HepG2 (cell line): ENCODE measurements around the gene RYK. TPM values are rescaled to one million over a fixed set of nuclear protein-coding genes. Genes with fewer than 3 reads are reported as not detected.

Experiments
- ATAC-seq: fragments of 200-7000 bp; cut with Tn5 transposase; 3 replicates; pipeline ENCODE4 v1.9.1; 2020; ENCODE audit warnings: mild to moderate bottlenecking, moderate library complexity
- BruUV-seq: library from RNA; stranded (reverse); fragments of 400-500 nt; replicated peaks from 2 replicates; lab custom pipeline; 2021; lab: Mats Ljungman, UMichigan
- CTCF ChIA-PET: fragments of 300-600 bp; formaldehyde crosslinking; extraction: SDS; loops from one replicate; lab custom pipeline; 2021; ENCODE audit warnings: low total read pairs, inconsistent platforms, low intra/inter-chr PET ratio; lab: Yijun Ruan, JAX
- POLR2A ChIA-PET: fragments of 350-600 bp; sonication (Branson Sonifier 250); formaldehyde crosslinking; loops from one replicate; lab custom pipeline; 2020; ENCODE audit warnings: antibody characterized with exemption, inconsistent platforms; lab: Yijun Ruan, JAX
- DNase-seq: peaks from one replicate; pipeline ENCODE4 v3.0.0-alpha.2; 2015; ENCODE audit warnings: low spot score
- FAIRE-seq: peaks from 3 replicates; lab custom pipeline; 2011; peaks lifted over from hg19 to GRCh38; lab: Jason Lieb, UNC
- H2AFZ ChIP-seq: one replicate; pipeline ENCODE4 v1.6.1; 2011; ENCODE audit warnings: low read length, inconsistent platforms
- H3K27ac ChIP-seq: fragments of 300-600 bp; 3 replicates; pipeline ENCODE4 v1.8.0; 2011; ENCODE audit warnings: mixed run types, mild to moderate bottlenecking, mixed read lengths, low read length, inconsistent platforms; ENCODE audit not compliant: insufficient read depth; ENCODE audit errors: extremely low read length
- H3K27me3 ChIP-seq, 2 experiments: fragments of 200-600 bp in 1 of 2; 2 replicates in 1 of 2; 3 replicates in 1 of 2; pipeline versions ENCODE4 v1.6.0 to v1.8.0; 2011; ENCODE audit warnings: low read length in 2 of 2, mild to moderate bottlenecking in 2 of 2, moderate library complexity in 2 of 2, inconsistent platforms in 1 of 2; ENCODE audit not compliant: insufficient read depth in 2 of 2, control insufficient read depth in 1 of 2
- H3K36me3 ChIP-seq, 2 experiments: fragments of 200-600 bp in 1 of 2; replicated peaks in 1 of 2; 2 replicates in 1 of 2; 3 replicates in 1 of 2; pipeline versions ENCODE4 v1.5.1 to v1.8.0; 2011; ENCODE audit warnings: low read length in 2 of 2, inconsistent platforms in 1 of 2; ENCODE audit not compliant: insufficient read depth in 2 of 2, control insufficient read depth in 1 of 2
- H3K4me1 ChIP-seq: 2 replicates; pipeline ENCODE4 v1.5.1; 2012; ENCODE audit warnings: low read length, inconsistent platforms; ENCODE audit not compliant: insufficient read depth
- H3K4me2 ChIP-seq: 2 replicates; pipeline ENCODE4 v1.6.0; 2011; ENCODE audit warnings: low read depth, low read length, inconsistent platforms
- H3K4me3 ChIP-seq, 3 experiments: fragments of 200-600 bp in 1 of 3; sonication (generic), shearing (Covaris generic) in 1 of 3; replicated peaks in 1 of 3; 2 replicates each; pipeline ENCODE4 v1.5.1; 2011 to 2016; ENCODE audit warnings: low read length in 3 of 3, inconsistent platforms in 2 of 3, low read depth in 2 of 3, mild to moderate bottlenecking in 2 of 3, control low read depth in 1 of 3, mixed read lengths in 1 of 3; ENCODE audit not compliant: insufficient read depth in 1 of 3
- H3K79me2 ChIP-seq: one replicate; pipeline ENCODE4 v1.6.1; 2011; ENCODE audit warnings: low read length, inconsistent platforms; ENCODE audit not compliant: insufficient read depth
- H3K9ac ChIP-seq: 2 replicates; pipeline ENCODE4 v1.6.0; 2011; ENCODE audit warnings: mild to moderate bottlenecking, low read depth, low read length, inconsistent platforms; ENCODE audit not compliant: insufficient read depth
- H3K9me3 ChIP-seq: 2 replicates; pipeline ENCODE4 v1.5.1; 2012; ENCODE audit warnings: mild to moderate bottlenecking, low read length
- H4K20me1 ChIP-seq: 2 replicates; pipeline ENCODE4 v1.6.0; 2011; ENCODE audit warnings: inconsistent platforms, mild to moderate bottlenecking, low read length, moderate library complexity; ENCODE audit not compliant: insufficient read depth
- AGO2 ChIP-seq: fragments of 200-400 bp; formaldehyde crosslinking; optimal IDR thresholded peaks from 2 replicates; pipeline ENCODE3; 2017; ENCODE audit warnings: mild to moderate bottlenecking, low read depth, low read length, moderate library complexity
- HNRNPLL ChIP-seq: fragments of 200-400 bp; formaldehyde crosslinking; IDR thresholded peaks from 2 replicates; pipeline ENCODE4 v1.6.1; 2017; ENCODE audit warnings: mild to moderate bottlenecking, low read depth, low read length; ENCODE audit not compliant: poor library complexity, severe bottlenecking
- IKZF4 ChIP-seq: sonication (generic); formaldehyde crosslinking; IDR thresholded peaks from 2 replicates; pipeline ENCODE4 v1.5.1; 2020; ENCODE audit warnings: borderline replicate concordance, mild to moderate bottlenecking, low read depth, missing genetic modification reagents; ENCODE audit errors: not compliant biosample characterization
- PRMT3 ChIP-seq: sonication (generic); formaldehyde crosslinking; IDR thresholded peaks from 2 replicates; pipeline ENCODE4 v1.8.1; 2022; ENCODE audit warnings: low read depth, mild to moderate bottlenecking, moderate library complexity, missing genetic modification reagents, borderline replicate concordance
- WIZ ChIP-seq: sonication (generic); formaldehyde crosslinking; IDR thresholded peaks from 2 replicates; pipeline ENCODE4 v1.5.1; 2020; ENCODE audit warnings: mild to moderate bottlenecking, missing genetic modification reagents
- in situ Hi-C: cut with HindIII; loops from 2 replicates; pipeline ENCODE4 v1.10.0; 2017; ENCODE audit warnings: low pct_unique_long_range_greater_than_20kb; ENCODE audit not compliant: extremely low pct_ligation_motif_present
- intact Hi-C: fragments of 100-400 bp; cut with micrococcal nuclease; formaldehyde crosslinking; loops from one replicate; pipeline ENCODE4 v1.10.0; 2022; ENCODE audit not compliant: unreplicated experiment
- polyA plus RNA-seq, 8 experiments: library from polyadenylated mRNA; depleted of rRNA in 3 of 8; stranded (reverse) in 7 of 8; unstranded in 1 of 8; fragments of >200 nt; fragmentation: Illumina TruSeq in 4 of 8; extraction: Trizol in 4 of 8; gene quantifications; 2 replicates each; pipeline versions ENCODE4 v1.2.1 to v1.2.3, GENCODE V29; 2011 to 2016; ENCODE audit warnings: low read depth in 4 of 8, missing spikeins in 1 of 8, mixed read lengths in 1 of 8; ENCODE audit not compliant: insufficient read depth in 1 of 8
- total RNA-seq, 5 experiments: library from RNA; depleted of rRNA; stranded (reverse); fragments of >200 nt; fragmentation: Illumina TruSeq; extraction: Trizol; gene quantifications; 2 replicates each; pipeline ENCODE4 v1.2.3, GENCODE V29; 2016; ENCODE audit warnings: low read depth in 1 of 5
- TF ChIP-seq, protein P1 (sequence below): sonication (generic); formaldehyde crosslinking; IDR thresholded peaks from 2 replicates; pipeline ENCODE4 v1.4.0; 2020; ENCODE audit warnings: missing genetic modification reagents

RYK gene
- total and polyA plus RNA-seq, 2 of the 13 experiments (the other 11 are each of a cell fraction or from before 2014, with no cell fraction given), result 35.0 to 66.2 TPM

DNA sequence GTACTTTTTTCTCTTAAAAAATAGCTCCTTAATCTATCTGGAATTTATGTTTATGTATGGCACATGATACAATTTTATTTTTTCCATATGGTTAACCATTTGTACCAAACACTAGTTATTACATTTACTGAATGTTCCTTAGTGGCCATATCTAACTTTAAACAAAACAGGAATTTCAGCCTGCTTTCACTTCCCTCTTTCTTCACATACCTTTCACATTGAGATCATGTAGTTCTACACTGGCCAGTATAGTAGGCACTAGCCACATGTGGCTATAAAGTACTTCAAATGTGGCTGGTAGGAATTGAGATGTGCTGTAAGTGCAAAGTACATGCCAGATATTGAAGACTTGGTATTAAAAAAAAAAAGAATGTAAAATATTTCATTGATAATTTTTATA lies 4.7 kb upstream of the RYK start:
- Histone ChIP-seq H3K9me3 (no peaks in the 10 kb centered on the region), H2AFZ (no peak overlapping the region), H4K20me1 (no peaks in the 10 kb centered on the region), H3K4me2 (no peak overlapping the region), H3K9ac (no peak overlapping the region), H3K36me3 (no peaks in the 10 kb centered on the region), H3K4me3 (no peak overlapping the region), H3K79me2 (no peaks in the 10 kb centered on the region), H3K27me3 (0 out of 5 replicates have a peak, but pooled peaks cover 0 to 3% of the 10 kb centered on the region in 2 experiments), H3K4me1 (peaks cover 31% of the 10 kb centered on the region), H3K27ac (no peak overlapping the region)
- in situ Hi-C loops, result no loop called here
- POLR2A ChIA-PET, result no interaction called here
- CTCF ChIA-PET, result no interaction called here
- DNase-seq (no peak), ATAC-seq (no peak), FAIRE-seq (no peak)
- no TSS peak for BruUV-seq
- TF ChIP-seq IKZF4 (CRISPR knock-in tag), result no peak
- no peak for TF ChIP-seq PRMT3
- no peak for TF ChIP-seq AGO2
- TF ChIP-seq, protein P1, sequence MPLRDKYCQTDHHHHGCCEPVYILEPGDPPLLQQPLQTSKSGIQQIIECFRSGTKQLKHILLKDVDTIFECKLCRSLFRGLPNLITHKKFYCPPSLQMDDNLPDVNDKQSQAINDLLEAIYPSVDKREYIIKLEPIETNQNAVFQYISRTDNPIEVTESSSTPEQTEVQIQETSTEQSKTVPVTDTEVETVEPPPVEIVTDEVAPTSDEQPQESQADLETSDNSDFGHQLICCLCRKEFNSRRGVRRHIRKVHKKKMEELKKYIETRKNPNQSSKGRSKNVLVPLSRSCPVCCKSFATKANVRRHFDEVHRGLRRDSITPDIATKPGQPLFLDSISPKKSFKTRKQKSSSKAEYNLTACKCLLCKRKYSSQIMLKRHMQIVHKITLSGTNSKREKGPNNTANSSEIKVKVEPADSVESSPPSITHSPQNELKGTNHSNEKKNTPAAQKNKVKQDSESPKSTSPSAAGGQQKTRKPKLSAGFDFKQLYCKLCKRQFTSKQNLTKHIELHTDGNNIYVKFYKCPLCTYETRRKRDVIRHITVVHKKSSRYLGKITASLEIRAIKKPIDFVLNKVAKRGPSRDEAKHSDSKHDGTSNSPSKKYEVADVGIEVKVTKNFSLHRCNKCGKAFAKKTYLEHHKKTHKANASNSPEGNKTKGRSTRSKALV (CRISPR knock-in tag), result no peak
- no peak for TF ChIP-seq WIZ (CRISPR knock-in tag)
- no peak for TF ChIP-seq HNRNPLL
- intact Hi-C loops, result no loop called here
